Activated naive CD8-positive, alpha-beta T cell (primary cell): ENCODE measurements around the gene GSTT4.
"Not testable (repeated sequence)": the region's sequence is repeated elsewhere in the genome, so short reads cannot be mapped to it uniquely, and the experiment has no call there.

Experiments
- H3K27ac Mint-ChIP-seq: one replicate; pipeline ENCODE4 v1.8.0; 2021; ENCODE audit warnings: mixed read lengths
- H3K27me3 Mint-ChIP-seq: one replicate; pipeline ENCODE4 v1.8.0; 2021; ENCODE audit warnings: mixed read lengths
- H3K36me3 Mint-ChIP-seq: one replicate; pipeline ENCODE4 v1.8.0; 2021; ENCODE audit warnings: mixed read lengths
- H3K4me1 Mint-ChIP-seq: one replicate; pipeline ENCODE4 v1.8.0; 2021; ENCODE audit warnings: low read depth, mixed read lengths
- H3K4me3 Mint-ChIP-seq: one replicate; pipeline ENCODE4 v1.8.0; 2021; ENCODE audit warnings: mild to moderate bottlenecking, mixed read lengths
- H3K9me3 Mint-ChIP-seq: one replicate; pipeline ENCODE4 v1.8.0; 2021; ENCODE audit warnings: low read depth, mixed read lengths

GSTT4 gene

DNA sequence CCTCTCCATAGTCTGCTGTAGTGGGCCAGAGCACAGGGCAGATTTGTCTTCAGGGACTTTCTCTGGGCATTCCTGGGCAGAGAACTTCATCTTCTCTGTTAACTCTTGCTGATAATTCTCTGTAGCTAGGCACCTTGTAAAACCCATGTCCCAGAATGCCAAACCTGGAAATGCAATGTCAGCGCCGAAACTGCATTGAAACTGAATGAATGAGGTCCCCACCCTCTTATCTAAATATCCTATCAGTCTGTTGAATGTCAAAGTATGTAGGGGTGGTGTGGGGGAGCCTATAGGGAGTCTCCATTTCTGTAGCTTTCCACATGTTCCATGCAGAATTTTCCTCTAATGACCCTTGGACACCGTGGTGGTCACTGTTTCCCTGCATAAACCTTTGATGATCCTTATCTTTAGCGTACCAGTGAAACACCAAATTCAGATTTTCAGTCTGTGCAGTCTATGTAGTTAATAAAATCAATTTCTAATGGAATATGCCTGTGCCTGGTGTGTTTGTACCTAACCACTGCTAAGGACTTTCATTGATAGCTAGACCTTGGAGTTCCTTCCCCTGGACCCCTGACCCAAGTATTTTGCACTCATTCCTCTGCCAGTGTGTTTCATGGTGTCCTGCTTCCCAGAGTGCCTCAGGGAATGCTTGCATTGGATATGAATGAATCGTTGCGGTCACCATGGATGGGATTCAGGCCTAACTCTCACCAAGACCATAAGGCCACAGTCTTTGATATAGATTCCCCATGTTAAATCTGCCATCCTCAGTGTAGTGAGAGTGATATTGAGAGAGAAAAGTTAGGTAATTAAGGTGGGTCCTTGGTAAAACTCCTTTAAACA is 3.4 kb upstream of the GSTT4 start:
- H3K4me1 Mint-ChIP-seq = peaks cover 16% of the 10 kb centered on the region
- no peaks in the 10 kb centered on the region for H3K36me3 Mint-ChIP-seq
- H3K4me3 Mint-ChIP-seq = no peak overlapping the region
- no peaks in the 10 kb centered on the region for H3K9me3 Mint-ChIP-seq
- H3K27ac Mint-ChIP-seq = no peak overlapping the region
- H3K27me3 Mint-ChIP-seq = peaks cover under 1% of the 10 kb centered on the region

- Mint-ChIP-seq H3K4me3 (no peak overlapping the region), H3K36me3 (no peaks in the 10 kb centered on the region), H3K27me3 (peaks cover 3% of the 10 kb centered on the region), H3K27ac (no peak overlapping the region), H3K9me3 (no peaks in the 10 kb centered on the region), H3K4me1 (peaks cover 12% of the 10 kb centered on the region)
Observed at GRCh38 chr22:24008022-24008283, 2.7 kb upstream of the GSTT4 start.

- Mint-ChIP-seq H3K9me3 (no peaks in the 10 kb centered on the region), H3K4me1 (peaks cover 10% of the 10 kb centered on the region), H3K36me3 (no peaks in the 10 kb centered on the region), H3K27ac (no peak overlapping the region), H3K4me3 (no peak overlapping the region), H3K27me3 (peaks cover 3% of the 10 kb centered on the region)
Observed at GRCh38 chr22:24007253-24008021, 2.2 kb upstream of the GSTT4 start.

DNA sequence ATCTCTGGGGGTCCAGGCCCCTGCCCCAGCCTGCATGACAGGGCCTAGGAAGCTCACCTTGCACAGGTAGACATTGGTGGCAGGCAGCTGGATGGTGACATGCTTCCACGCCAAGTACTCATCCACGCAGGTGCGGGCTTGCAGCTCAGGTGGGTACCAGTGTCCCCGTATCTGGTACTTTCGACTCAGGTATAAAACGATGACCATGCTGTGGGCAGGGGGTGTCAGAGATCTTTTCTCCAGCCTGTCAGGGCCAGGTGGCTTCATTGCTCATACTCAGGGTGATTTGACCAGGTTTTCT is 1.6 kb upstream of the GSTT4 start:
- Mint-ChIP-seq H3K27me3 (peaks cover 3% of the 10 kb centered on the region), H3K4me3 (no peak overlapping the region), H3K4me1 (peaks cover 7% of the 10 kb centered on the region), H3K9me3 (no peaks in the 10 kb centered on the region), H3K36me3 (no peaks in the 10 kb centered on the region), H3K27ac (no peak overlapping the region)

DNA sequence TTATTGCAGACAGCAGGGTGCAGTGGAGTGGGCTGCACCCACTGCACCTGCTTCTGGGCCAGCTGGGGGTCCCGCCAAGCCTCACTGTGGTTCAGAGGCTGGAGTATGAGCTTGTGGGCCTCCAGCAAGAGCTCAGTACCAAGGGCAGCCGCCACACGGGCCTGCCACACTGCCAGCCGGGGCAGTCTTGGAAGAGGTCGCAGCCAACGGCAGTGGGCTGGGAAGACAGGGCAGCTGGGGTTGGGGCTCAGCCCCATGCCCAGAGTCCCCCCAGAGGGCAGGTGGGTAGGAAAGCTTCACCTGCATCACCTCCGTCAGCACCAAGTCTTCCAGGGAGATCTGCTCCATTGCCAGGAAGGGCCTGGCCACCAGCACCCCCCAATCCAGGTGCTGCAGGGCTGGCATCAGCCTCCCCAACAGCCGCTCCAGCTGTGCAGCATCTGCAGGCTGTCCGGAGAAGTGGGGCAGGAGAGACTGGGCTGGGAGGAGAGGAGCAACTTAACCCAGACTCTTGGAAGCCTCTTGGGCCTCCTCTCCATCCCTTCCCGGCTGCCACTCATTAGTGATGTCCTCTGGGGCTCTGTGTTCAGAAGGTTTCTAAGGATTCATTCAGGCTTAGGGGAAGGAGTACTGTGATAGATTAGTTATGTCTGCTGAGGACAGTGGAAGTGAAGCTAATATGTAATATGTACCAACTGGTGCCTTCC is 1.1 kb upstream of the GSTT4 start:
- Mint-ChIP-seq H3K9me3 (no peaks in the 10 kb centered on the region), H3K4me3 (no peak overlapping the region), H3K27ac (no peak overlapping the region), H3K4me1 (peaks cover 7% of the 10 kb centered on the region), H3K27me3 (peaks cover 3% of the 10 kb centered on the region), H3K36me3 (no peaks in the 10 kb centered on the region)

DNA sequence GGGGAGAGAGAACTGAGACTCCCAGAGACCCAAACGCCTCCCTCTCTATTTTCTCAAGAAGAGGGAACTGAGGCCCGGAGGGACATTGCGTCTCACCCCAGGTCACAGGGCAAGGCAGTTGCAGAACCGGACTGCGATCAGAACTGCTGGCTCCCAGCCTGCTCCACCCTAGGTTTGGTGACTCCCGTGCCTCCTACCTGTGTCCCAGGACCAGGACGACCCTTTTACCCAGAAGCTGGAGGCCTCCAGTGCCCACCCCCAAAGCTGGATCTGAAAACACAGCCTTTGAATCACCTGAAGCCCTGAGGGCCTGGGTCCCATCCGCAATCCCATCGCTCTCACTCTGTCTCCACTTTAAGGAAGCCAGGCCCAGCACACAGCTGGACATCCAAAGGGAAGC is 1.4 kb downstream of the GSTT4 start:
- H3K36me3 Mint-ChIP-seq = no peaks in the 10 kb centered on the region
- no peaks in the 10 kb centered on the region for H3K4me1 Mint-ChIP-seq
- no peak overlapping the region for H3K4me3 Mint-ChIP-seq
- peaks cover 3% of the 10 kb centered on the region for H3K27me3 Mint-ChIP-seq
- H3K9me3 Mint-ChIP-seq = no peaks in the 10 kb centered on the region
- no peak overlapping the region for H3K27ac Mint-ChIP-seq

DNA sequence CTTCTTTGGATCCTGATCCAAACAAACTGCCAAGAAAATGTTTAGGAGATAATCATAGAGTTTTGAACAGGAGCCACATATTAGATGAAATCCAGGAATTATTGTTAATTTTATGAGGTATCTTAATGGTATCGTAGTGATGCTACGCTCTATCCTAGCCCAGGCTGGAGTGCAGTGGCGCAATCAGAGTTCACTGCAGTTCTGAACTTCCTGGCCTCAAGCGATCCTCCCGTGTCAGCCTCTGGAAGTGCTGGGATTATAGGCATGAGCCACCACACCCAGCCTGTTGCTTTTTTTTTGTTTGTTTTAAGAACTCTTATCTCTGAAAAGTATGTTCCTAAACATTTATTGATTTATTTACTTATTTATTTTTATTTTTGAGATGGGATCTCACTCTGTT is 2.4 kb downstream of the GSTT4 start:
- H3K27ac Mint-ChIP-seq = no peak overlapping the region
- H3K27me3 Mint-ChIP-seq = peaks cover 3% of the 10 kb centered on the region
- no peak overlapping the region for H3K4me3 Mint-ChIP-seq
- H3K36me3 Mint-ChIP-seq = no peaks in the 10 kb centered on the region
- H3K4me1 Mint-ChIP-seq = no peaks in the 10 kb centered on the region
- H3K9me3 Mint-ChIP-seq = no peaks in the 10 kb centered on the region

GRCh38 chr22:24002272-24002671 is 3.0 kb downstream of the GSTT4 start:
- Mint-ChIP-seq H3K36me3 (no peaks in the 10 kb centered on the region), H3K27me3 (peaks cover 3% of the 10 kb centered on the region), H3K27ac (no peak overlapping the region), H3K4me3 (no peak overlapping the region), H3K9me3 (no peaks in the 10 kb centered on the region), H3K4me1 (no peaks in the 10 kb centered on the region)

- Mint-ChIP-seq H3K27me3 (peaks cover 3% of the 10 kb centered on the region), H3K4me1 (no peaks in the 10 kb centered on the region), H3K9me3 (no peaks in the 10 kb centered on the region), H3K4me3 (no peak overlapping the region), H3K27ac (no peak overlapping the region), H3K36me3 (no peaks in the 10 kb centered on the region)
Observed at GRCh38 chr22:24001314-24001713, 3.9 kb downstream of the GSTT4 start.

GRCh38 chr22:23999779-24000178 is 5.5 kb downstream of the GSTT4 start:
- not testable (repeated sequence) for H3K4me3 Mint-ChIP-seq, H3K36me3 Mint-ChIP-seq, H3K27me3 Mint-ChIP-seq, H3K27ac Mint-ChIP-seq, H3K4me1 Mint-ChIP-seq, H3K9me3 Mint-ChIP-seq

DNA sequence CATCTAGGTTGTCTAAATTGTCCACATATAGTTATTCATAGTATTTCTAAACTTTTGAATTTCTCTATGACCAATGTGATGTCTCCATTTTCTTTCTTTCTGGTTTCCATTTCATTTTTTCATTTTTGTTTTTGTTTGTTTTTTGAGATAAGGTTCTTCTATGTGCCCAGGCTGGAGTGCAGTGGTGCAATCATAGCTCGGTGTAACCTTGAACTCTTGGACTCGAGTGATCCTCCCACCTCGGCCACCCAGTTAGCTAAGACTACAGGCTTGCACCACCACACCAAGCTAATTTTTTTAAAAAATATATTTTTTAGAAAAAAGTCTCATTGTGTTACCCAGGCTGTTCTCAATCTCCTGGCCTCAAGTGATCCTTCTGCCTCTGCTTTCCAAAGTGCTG is 8.2 kb downstream of the GSTT4 start:
- H3K27ac Mint-ChIP-seq = no peak overlapping the region
- H3K36me3 Mint-ChIP-seq = no peaks in the 10 kb centered on the region
- H3K4me1 Mint-ChIP-seq = no peaks in the 10 kb centered on the region
- H3K27me3 Mint-ChIP-seq = no peaks in the 10 kb centered on the region
- no peak overlapping the region for H3K4me3 Mint-ChIP-seq
- no peaks in the 10 kb centered on the region for H3K9me3 Mint-ChIP-seq

DNA sequence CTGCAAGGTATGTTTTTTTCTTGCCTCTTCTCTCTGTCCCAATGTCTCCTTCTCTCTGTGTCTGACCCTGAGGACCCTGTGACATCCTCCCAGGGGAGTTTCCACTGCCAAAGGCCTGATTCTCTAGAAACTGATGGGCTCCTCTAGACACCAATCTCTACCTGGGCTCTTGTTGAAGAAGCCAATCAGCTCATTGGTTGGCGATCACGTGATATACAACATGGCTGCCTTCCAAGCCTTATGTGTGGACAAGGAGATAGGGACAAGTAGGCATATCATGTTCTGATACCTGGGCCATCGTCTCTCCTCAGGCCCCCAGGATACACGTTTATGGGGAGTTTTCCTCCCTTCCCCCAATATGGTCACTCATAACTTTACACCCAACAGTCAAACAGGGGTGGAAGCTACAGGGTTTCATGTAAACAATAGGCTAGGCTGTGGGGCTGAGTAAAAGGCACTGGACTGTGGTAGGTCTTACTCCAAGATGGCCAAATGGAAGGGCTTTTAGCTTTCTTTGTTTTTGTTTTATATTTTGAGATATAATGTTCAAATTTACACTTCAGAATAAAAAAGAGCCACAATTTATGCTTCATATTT is 11.6 kb downstream of the GSTT4 start:
- not testable (repeated sequence) for H3K4me1 Mint-ChIP-seq, H3K27me3 Mint-ChIP-seq, H3K27ac Mint-ChIP-seq, H3K36me3 Mint-ChIP-seq, H3K9me3 Mint-ChIP-seq, H3K4me3 Mint-ChIP-seq

DNA sequence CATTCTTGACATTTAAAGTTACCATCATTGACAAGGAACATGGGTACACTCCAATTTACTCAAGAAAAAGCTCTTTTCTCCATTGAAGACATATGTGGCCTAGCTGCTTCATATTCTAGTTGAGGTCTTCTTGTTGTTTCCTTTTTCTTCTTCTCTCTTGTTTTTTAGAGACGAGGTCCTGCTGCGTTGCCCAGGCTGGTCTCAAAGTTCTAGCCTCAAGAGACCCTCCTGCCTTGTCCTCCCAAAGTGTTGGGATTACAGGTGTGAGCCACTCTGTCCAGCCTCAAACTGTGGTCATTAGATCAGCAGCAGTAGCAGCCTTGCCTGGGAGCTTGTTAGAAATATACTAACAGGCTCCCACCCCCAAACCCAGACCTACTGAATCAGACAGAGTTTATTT is 12.2 kb downstream of the GSTT4 start:
- not testable (repeated sequence) for H3K27me3 Mint-ChIP-seq, H3K27ac Mint-ChIP-seq, H3K36me3 Mint-ChIP-seq, H3K9me3 Mint-ChIP-seq, H3K4me1 Mint-ChIP-seq, H3K4me3 Mint-ChIP-seq

GRCh38 chr22:23989583-23990244 is 15.5 kb downstream of the GSTT4 start:
- H3K27me3 Mint-ChIP-seq = not testable (repeated sequence)

More at GRCh38 chr22:23989583-23990244, 15.5 kb downstream of the GSTT4 start:
- not testable (repeated sequence) for H3K9me3 Mint-ChIP-seq, H3K4me3 Mint-ChIP-seq, H3K4me1 Mint-ChIP-seq, H3K36me3 Mint-ChIP-seq, H3K27ac Mint-ChIP-seq
